ENCODE measurements around the gene ZNF592.

DNA sequence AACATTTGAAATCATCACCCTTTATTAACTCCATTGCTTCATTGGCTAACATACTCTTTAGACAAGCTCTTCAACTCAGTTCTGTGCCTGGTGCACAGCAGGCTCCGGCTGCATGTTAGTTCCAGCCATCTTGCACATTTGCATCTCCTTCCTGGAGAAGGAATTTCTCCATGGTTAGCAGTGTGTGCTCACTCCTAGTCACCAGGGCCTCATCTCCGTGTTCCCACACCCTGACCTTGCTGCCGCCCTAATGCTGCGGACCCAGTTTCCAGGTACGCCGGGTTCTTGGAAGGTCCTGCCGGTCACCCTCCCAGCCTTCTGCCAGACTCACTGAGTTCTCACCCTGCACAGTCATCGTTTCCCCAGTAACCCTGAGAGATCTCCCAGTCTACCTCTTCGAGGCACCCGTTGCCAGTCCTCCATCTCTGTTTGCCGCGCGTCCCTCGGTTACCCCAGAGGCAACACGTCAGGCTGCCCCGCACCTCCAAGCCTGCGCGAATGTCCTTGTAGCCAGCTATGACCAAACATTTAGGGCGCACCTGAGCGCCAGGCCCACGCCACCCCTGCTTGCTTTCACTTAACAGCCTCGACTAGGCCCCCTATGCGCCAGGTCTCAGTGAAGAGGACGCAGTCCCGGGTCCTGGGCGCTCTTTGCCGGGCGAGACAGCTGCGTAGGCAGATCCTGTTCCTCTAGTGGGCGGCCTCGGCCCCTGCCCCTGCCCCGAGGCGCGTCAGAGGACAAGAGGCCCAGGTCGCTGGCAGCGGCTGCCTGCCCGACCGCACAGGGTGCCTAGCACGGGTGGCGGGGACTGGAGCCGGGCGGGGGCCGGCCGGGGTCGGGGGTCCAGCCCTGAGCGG lies 747 bp upstream of the ZNF592 start:
- TF ChIP-seq, protein P1, sequence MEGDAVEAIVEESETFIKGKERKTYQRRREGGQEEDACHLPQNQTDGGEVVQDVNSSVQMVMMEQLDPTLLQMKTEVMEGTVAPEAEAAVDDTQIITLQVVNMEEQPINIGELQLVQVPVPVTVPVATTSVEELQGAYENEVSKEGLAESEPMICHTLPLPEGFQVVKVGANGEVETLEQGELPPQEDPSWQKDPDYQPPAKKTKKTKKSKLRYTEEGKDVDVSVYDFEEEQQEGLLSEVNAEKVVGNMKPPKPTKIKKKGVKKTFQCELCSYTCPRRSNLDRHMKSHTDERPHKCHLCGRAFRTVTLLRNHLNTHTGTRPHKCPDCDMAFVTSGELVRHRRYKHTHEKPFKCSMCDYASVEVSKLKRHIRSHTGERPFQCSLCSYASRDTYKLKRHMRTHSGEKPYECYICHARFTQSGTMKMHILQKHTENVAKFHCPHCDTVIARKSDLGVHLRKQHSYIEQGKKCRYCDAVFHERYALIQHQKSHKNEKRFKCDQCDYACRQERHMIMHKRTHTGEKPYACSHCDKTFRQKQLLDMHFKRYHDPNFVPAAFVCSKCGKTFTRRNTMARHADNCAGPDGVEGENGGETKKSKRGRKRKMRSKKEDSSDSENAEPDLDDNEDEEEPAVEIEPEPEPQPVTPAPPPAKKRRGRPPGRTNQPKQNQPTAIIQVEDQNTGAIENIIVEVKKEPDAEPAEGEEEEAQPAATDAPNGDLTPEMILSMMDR (IDR thresholded peaks at IDR 0.05; ENCODE audit: low read length): no peak
- TF ChIP-seq EZH2 (IDR thresholded peaks at IDR 0.05; ENCODE audit: borderline replicate concordance, low read length): no peak

All from OCI-LY1 (cell line).